Uterus (tissue), 4 donors: ENCODE data around the gene MXD1. TPM values are rescaled to one million over a fixed set of nuclear protein-coding genes. Genes with fewer than 3 reads are reported as not detected.

Source experiments
- DNase-seq, 2 donors: peaks; one replicate each; pipeline ENCODE4 v3.0.0-alpha.2; 2019 to 2020
- H3K27ac ChIP-seq, 2 donors: fragments of 200-600 bp; sonication (generic); 1 replicate in 1 of 2; 2 replicates in 1 of 2; pipeline ENCODE4 v1.5.1; 2016 to 2018
- H3K27me3 ChIP-seq, 2 donors: fragments of 200-600 bp; sonication (generic); one replicate each; pipeline ENCODE4 v1.5.1; 2018 to 2019; ENCODE audit warnings: control low read depth in 1 of 2
- H3K36me3 ChIP-seq, 2 donors: fragments of 200-600 bp; sonication (generic); one replicate each; pipeline ENCODE4 v1.5.1; 2019; ENCODE audit warnings: control low read depth in 1 of 2
- H3K4me1 ChIP-seq, 2 donors: fragments of 200-600 bp; sonication (generic); one replicate each; pipeline ENCODE4 v1.5.1; 2018 to 2019; ENCODE audit warnings: control low read depth in 1 of 2
- H3K4me3 ChIP-seq, 2 donors: fragments of 200-600 bp; sonication (generic); 1 replicate in 1 of 2; 2 replicates in 1 of 2; pipeline ENCODE4 v1.5.1; 2018 to 2019; ENCODE audit warnings: mild to moderate bottlenecking in 1 of 2
- H3K9me3 ChIP-seq, 2 donors: fragments of 200-600 bp; sonication (generic); one replicate each; pipeline ENCODE4 v1.5.1; 2019; ENCODE audit warnings: control low read depth in 1 of 2
- CTCF ChIP-seq, 4 experiments: fragments of 200-600 bp in 2 of 4; fragments of 450-650 bp in 2 of 4; sonication (generic) in 2 of 4; IDR thresholded peaks; one replicate each; pipeline ENCODE4 v1.5.1; 2016 to 2019; ENCODE audit warnings: antibody characterized with exemption in 4 of 4, mild to moderate bottlenecking in 2 of 4, moderate library complexity in 1 of 4
- POLR2A ChIP-seq, 2 donors: fragments of 450-650 bp; IDR thresholded peaks; one replicate each; pipeline ENCODE4 v1.6.1; 2016; ENCODE audit warnings: antibody characterized with exemption in 2 of 2, mild to moderate bottlenecking in 1 of 2, moderate library complexity in 1 of 2
- intact Hi-C: fragments of 100-400 bp; cut with DNase I; formaldehyde crosslinking; loops from one replicate; pipeline ENCODE4 v1.15.1; 2023; ENCODE audit warnings: low total_unique reads
- small RNA-seq: library from RNA; depleted of rRNA; stranded (forward); fragments of <200 nt; gene quantifications from one replicate; pipeline ENCODE3, GENCODE V24; 2016
- total RNA-seq, 4 donors: library from RNA; depleted of rRNA in 3 of 4; stranded (reverse); fragments of >200 nt in 3 of 4; gene quantifications; one replicate each; pipeline versions ENCODE4 v1.1.0 to v1.2.4, GENCODE V29; 2014 to 2023
- donor health status: DM: yes; HTN: yes; CAD: no.

The MXD1 gene
- total RNA-seq, 4 donors from 2014 or later: 6.5 to 11.3 (median 8.0) TPM

DNA sequence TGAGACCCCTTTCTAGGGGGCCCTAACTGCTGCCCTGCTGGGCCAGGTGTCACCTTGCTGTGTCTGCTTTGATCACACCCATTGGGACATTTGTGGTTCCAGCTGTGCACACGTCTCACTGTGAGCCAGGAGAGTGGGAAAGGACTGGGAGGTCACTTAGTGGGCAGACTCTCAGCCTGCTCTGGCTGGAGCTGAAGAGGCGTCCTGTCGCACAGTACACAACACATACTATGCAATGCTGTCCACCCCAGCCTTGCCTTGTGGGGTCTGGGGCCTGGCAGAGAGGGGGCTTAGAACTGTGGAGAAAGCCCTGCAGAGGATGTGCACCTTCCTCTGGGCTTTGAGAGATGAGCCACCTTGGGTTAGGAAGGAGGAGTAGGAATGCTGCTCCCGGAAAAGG is 71.8 kb downstream of the MXD1 start:
- intact Hi-C loops: no loop called here
- Histone ChIP-seq H3K36me3 (no peaks in the 10 kb centered on the region), H3K9me3 (no peaks in the 10 kb centered on the region), H3K27me3 (no peaks in the 10 kb centered on the region), H3K4me3 (no peak overlapping the region), H3K4me1 (no peaks in the 10 kb centered on the region), H3K27ac (no peak overlapping the region)
- no peak for DNase-seq
- TF ChIP-seq POLR2A (IDR thresholded peaks at IDR 0.05) (no peak), CTCF (IDR thresholded peaks at IDR 0.05) (no peak)

GRCh38 chr2:69988086-69988635 is 73.3 kb downstream of the MXD1 start:
- no peak overlapping the region for H3K4me3 ChIP-seq
- no peaks in the 10 kb centered on the region for H3K4me1 ChIP-seq
- no peak for DNase-seq
- no peaks in the 10 kb centered on the region for H3K36me3 ChIP-seq
- TF ChIP-seq POLR2A (IDR thresholded peaks at IDR 0.05): no peak
- TF ChIP-seq CTCF (IDR thresholded peaks at IDR 0.05): no peak
- no peaks in the 10 kb centered on the region for H3K9me3 ChIP-seq
- no peak overlapping the region for H3K27ac ChIP-seq
- intact Hi-C loops: no loop called here
- H3K27me3 ChIP-seq: no peaks in the 10 kb centered on the region

GRCh38 chr2:69989009-69989408 is 74.1 kb downstream of the MXD1 start:
- Histone ChIP-seq H3K4me1 (no peaks in the 10 kb centered on the region), H3K27ac (no peak overlapping the region), H3K9me3 (no peaks in the 10 kb centered on the region), H3K4me3 (no peak overlapping the region), H3K27me3 (no peaks in the 10 kb centered on the region), H3K36me3 (no peaks in the 10 kb centered on the region)
- TF ChIP-seq POLR2A (IDR thresholded peaks at IDR 0.05): no peak
- no peak for DNase-seq
- intact Hi-C loops: no loop called here

GRCh38 chr2:69989441-69990105 is 74.7 kb downstream of the MXD1 start:
- no peak for TF ChIP-seq POLR2A (IDR thresholded peaks at IDR 0.05)
- TF ChIP-seq CTCF (IDR thresholded peaks at IDR 0.05): no peak
- Histone ChIP-seq H3K4me3 (no peak overlapping the region), H3K27ac (no peak overlapping the region), H3K27me3 (no peaks in the 10 kb centered on the region), H3K9me3 (no peaks in the 10 kb centered on the region), H3K36me3 (no peaks in the 10 kb centered on the region), H3K4me1 (no peaks in the 10 kb centered on the region)
- intact Hi-C loops: no loop called here
- no peak for DNase-seq

Small RNA genes lying within 50 kb of the gene (small RNA-seq; reads per million reads assigned to genes)
- gene RPL23AP92: not detected

Other genes with a start within 250 kb of the MXD1 start
- gene ANXA4, start 173.0 kb upstream of the MXD1 start, total RNA-seq: 10 to 100 TPM; 17.4 to 78.5 (median 32.4) TPM
- 10 to 100 TPM in 3 of 4 donors, 1 to 10 TPM in 1; 5.6 to 23.3 (median 16.1) TPM for gene GMCL1, start 85.4 kb upstream of the MXD1 start, total RNA-seq
- gene SNRNP27, start 21.2 kb upstream of the MXD1 start, total RNA-seq: 10 to 100 TPM in 3 of 4 donors, 1 to 10 TPM in 1; 8.2 to 64.6 (median 49.9) TPM
- gene ASPRV1, start 46.5 kb downstream of the MXD1 start, total RNA-seq: 1 to 10 TPM in 3 of 4 donors, not detected in 1; 4.4 to 8.1 (median 5.2) TPM
- gene PCBP1, start 172.4 kb downstream of the MXD1 start, total RNA-seq: 100 to 1,000 TPM in 2 of 4 donors, 10 to 100 TPM in 2; 55.5 to 294 (median 101) TPM